NAMALWA (cell line): ENCODE data around the gene RBMY1J.
"Not testable (repeated sequence)": the region's sequence is repeated elsewhere in the genome, so short reads cannot be mapped to it uniquely, and the experiment has no call there.

ENCODE experiments used
- DNase-seq: peaks from one replicate; pipeline ENCODE4 v3.0.0-alpha.2; 2015; ENCODE audit warnings: low spot score

Gene RBMY1J

GRCh38 chrY:22403110-22403509, at the start of gene RBMY1J:
Gene RBMY1J (plus strand): TSS chrY:22403410. CDS start chrY:22405448, 2,038 bp downstream.
- DNase-seq, result not testable (repeated sequence)

DNA sequence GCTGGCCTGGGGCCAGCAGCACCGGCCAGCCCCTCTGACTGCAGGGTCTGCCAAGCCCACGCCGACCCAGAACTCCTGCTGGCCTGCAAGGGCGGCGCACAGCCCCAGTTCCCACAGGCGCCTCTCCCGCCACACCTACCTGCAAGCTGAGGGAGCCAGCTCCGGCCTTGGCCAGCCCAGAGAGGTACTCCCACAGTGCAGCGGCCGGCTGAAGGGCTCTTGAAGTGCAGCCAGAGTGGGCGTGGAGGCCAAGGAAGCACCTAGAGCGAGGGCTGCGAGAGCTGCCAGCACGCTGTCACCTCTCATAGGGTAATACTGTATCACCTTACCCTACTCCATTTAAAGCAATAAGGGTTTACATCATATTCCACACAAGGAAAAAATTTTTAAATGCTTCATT, 35.8 kb upstream of the RBMY1J start:
- no peak for DNase-seq

DNA sequence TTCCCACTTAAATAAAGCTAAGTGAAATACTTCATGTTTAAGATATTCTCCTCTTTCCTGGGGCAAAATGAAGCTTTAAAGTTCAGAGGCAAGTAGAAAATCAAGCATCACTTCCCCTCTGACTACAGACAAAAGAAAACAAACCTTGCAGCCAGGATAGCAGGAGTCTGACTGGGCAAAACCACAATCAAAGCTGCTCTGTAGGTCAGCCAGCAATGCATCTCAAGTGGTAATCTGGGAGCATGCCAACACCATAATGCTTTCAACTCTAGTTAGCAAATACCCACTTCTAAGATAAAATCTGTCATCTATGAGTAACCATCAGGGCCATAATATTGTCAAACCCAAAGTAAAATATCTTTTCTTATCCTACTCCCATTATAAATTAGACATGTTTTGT, 32.6 kb upstream of the RBMY1J start:
- DNase-seq, result no peak

DNA sequence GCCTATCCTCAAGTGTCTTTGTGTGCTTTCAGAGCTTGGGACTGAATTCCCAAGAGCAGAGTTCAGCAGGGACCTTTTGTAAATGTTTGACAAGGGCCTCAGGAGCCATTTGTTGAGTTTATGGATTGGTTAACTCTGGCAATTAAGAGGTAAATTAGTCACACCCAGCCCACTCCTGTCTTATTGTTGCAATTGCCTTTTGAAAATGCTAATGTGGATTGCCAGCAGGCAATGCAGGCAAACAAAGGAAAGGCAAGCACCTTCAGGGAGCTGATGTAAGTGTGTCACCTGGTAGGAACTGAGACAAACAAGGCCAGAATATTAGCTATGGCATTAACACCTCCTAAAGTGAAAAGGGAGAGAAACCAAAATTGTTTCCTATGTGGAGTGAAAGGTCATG, 29.7 kb upstream of the RBMY1J start:
- no peak for DNase-seq

DNA sequence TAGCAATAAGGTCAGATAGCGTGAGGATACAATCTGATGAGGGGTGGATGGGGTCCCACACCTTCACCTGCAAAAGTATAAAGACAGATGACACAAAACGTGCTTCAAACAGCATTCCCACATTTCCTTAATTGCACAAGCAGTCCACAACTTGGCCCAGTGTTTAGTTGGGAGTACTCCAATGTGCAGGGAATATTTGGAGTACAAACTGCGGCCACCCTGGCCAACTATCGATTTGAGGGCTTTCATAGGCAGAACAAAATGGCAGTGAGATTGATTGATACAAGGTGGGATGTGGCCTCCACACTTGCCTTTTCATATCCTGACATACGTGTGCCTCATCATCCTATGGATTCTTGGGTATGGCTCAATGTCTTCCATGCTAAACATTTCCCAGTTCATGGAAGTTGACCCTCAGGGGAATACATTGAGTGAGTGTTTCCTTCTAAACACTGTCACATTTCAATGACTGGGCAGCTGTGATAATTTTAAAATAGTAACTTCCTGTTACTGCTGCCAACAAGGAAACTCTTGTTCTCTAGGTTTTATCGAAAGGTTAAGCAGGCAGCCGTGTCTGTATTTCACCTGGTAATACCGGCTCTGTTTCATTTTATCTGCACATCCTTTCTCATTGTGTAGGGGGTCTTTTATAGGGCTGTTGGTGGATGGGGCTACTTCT, 41.6 kb downstream of the RBMY1J start:
- DNase-seq, result not testable (repeated sequence)

DNA sequence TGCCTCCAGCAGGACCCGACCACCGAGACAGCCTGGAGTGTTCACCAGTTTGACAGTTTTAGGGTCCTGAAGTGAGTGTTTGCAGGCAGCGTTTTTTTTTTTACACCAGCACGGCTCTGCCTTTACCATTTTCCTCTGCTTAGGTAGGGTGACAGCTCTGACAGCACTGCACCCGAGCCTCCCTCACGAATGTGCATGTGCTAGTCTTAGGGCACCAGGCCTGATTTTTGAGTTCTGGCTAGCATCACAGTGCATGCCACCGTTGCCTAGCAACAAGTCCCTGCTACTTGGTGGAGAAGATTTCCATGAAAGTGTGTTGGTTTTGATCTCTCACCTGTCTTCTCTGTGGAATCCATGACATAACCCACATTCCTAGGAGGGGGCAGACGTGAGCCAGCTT, 52.3 kb downstream of the RBMY1J start:
- not testable (repeated sequence) for DNase-seq

GRCh38 chrY:22461962-22462361, 58.8 kb downstream of the RBMY1J start:
- DNase-seq, result not testable (repeated sequence)
